OCI-LY3 (cell line): ENCODE measurements around the gene CMIP.

Source experiments
- CTCF ChIP-seq: fragments of 200-600, 300-600 bp; sonication (generic); IDR thresholded peaks from 2 replicates; pipeline ENCODE4 v1.5.1; 2014; ENCODE audit warnings: antibody characterized with exemption, low read length, low read depth
- EZH2phosphoT487 ChIP-seq: fragments of 200-600 bp; shearing (Covaris generic); IDR thresholded peaks from 2 replicates; pipeline ENCODE4 v1.6.1; 2018; ENCODE audit warnings: antibody characterized with exemption, mixed run types, low read depth

GRCh38 chr16:81570151-81570846 is 125.7 kb downstream of the CMIP start:
- TF ChIP-seq CTCF (no peak), EZH2phosphoT487 (no peak)
